GM18507 (cell line): ENCODE data around the gene UPF2.
A peak's percentile ranks its signal among the peaks of the same experiment; 100 is the strongest.
"Not testable (repeated sequence)": the region's sequence is repeated elsewhere in the genome, so short reads cannot be mapped to it uniquely, and the experiment has no call there.

Experiments used
- DNase-seq: peaks from one replicate; pipeline ENCODE4 v3.0.0; 2011; ENCODE audit warnings: low read depth; ENCODE audit not compliant: insufficient read length; ENCODE audit errors: extremely low spot score
- FAIRE-seq: peaks from 2 replicates; lab custom pipeline; 2011; peaks lifted over from hg19 to GRCh38; lab: Jason Lieb, UNC

The UPF2 gene, protein sequence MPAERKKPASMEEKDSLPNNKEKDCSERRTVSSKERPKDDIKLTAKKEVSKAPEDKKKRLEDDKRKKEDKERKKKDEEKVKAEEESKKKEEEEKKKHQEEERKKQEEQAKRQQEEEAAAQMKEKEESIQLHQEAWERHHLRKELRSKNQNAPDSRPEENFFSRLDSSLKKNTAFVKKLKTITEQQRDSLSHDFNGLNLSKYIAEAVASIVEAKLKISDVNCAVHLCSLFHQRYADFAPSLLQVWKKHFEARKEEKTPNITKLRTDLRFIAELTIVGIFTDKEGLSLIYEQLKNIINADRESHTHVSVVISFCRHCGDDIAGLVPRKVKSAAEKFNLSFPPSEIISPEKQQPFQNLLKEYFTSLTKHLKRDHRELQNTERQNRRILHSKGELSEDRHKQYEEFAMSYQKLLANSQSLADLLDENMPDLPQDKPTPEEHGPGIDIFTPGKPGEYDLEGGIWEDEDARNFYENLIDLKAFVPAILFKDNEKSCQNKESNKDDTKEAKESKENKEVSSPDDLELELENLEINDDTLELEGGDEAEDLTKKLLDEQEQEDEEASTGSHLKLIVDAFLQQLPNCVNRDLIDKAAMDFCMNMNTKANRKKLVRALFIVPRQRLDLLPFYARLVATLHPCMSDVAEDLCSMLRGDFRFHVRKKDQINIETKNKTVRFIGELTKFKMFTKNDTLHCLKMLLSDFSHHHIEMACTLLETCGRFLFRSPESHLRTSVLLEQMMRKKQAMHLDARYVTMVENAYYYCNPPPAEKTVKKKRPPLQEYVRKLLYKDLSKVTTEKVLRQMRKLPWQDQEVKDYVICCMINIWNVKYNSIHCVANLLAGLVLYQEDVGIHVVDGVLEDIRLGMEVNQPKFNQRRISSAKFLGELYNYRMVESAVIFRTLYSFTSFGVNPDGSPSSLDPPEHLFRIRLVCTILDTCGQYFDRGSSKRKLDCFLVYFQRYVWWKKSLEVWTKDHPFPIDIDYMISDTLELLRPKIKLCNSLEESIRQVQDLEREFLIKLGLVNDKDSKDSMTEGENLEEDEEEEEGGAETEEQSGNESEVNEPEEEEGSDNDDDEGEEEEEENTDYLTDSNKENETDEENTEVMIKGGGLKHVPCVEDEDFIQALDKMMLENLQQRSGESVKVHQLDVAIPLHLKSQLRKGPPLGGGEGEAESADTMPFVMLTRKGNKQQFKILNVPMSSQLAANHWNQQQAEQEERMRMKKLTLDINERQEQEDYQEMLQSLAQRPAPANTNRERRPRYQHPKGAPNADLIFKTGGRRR

GRCh38 chr10:12042797-12043651, at the start of gene UPF2:
TSS of gene UPF2 (minus strand) at chr10:12042809. CDS start at chr10:12035423, 7,386 bp downstream.
- peak; percentile 98 for FAIRE-seq

GRCh38 chr10:12091421-12091820, 48.8 kb upstream of the UPF2 start:
- DNase-seq, result no peak
- FAIRE-seq, result no peak

More at GRCh38 chr10:12042797-12043651, at the start of gene UPF2:
- peak; percentile 92 for DNase-seq

DNA sequence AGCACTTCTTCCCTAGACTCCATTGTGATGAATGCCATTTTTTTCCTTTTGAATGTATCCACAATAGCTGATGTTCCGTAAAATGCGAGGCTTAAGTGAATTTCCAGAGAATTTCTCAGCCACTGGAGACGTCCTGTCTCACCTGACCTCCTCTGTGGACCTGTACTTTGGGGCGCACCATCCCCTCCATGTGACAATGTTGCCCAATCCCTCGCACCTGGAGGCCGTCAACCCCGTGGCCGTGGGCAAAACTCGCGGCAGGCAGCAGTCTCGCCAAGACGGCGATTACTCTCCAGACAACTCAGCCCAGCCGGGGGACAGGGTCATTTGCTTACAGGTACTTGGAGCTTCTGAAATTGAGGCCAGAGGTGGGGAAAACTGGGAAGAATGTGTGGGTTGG, 46.3 kb upstream of the UPF2 start:
- FAIRE-seq (no peak), DNase-seq (no peak)

- DNase-seq (no peak), FAIRE-seq (no peak)
These were observed 39.4 kb upstream of the UPF2 start for GRCh38 chr10:12081879-12082557.

GRCh38 chr10:12081470-12081869, 38.9 kb upstream of the UPF2 start:
- DNase-seq, result no peak
- FAIRE-seq, result no peak

GRCh38 chr10:12077580-12078180, 35.1 kb upstream of the UPF2 start:
- DNase-seq (no peak), FAIRE-seq (peak; percentile 67)

DNA sequence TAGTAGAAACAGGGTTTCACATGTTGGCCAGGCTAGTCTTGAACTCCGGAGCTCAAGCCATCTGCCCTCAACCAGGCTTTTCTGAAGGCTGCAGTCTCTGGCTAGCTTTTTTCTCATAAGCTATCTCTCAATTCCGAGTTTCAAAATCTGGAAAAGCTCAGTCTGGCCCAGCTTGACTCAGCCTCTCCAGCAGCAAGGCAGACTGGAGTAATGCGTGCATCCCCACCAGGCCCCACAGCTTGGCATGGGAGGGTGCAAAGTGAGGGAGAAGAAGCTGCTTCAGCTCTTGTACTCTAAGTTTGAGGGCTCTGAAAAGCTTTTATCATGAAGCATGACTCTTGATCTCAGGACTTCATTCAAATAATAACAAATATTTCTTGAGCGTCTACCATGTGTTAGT, 30.9 kb upstream of the UPF2 start:
- no peak for FAIRE-seq

DNA sequence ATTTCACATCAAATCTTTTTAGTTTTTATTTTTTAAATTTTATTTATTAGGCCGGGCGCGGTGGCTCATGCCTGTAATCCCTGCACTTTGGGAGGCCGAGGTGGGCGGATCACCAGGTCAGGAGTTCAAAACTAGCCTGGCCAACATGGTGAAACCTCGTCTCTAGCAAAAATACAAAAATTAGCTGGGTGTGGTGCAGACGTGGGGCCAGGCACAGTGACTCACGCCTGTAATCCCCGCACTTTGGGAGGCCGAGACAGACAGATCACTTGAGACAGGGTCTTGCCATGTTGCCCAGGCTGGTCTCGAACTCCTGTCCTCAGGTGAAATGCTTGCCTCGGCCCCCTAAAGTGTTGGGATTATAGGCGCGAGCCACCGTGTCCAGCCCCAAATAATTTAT, 28.8 kb upstream of the UPF2 start:
- not testable (repeated sequence) for DNase-seq, FAIRE-seq

More for the DNA sequence above, 30.9 kb upstream of the UPF2 start:
- DNase-seq, result no peak

- DNase-seq, result peak; percentile 98
- FAIRE-seq, result peak; percentile 95
These were observed 26.1 kb upstream of the UPF2 start, which contains the start of gene DHTKD1 for GRCh38 chr10:12068449-12069269. TSS of gene DHTKD1 (plus strand) at chr10:12068954. CDS start at chr10:12069034, 80 bp downstream.

- no peak for FAIRE-seq
These were observed 24.7 kb upstream of the UPF2 start for GRCh38 chr10:12067336-12067735.

GRCh38 chr10:12063483-12063818, 20.8 kb upstream of the UPF2 start:
- FAIRE-seq (no peak), DNase-seq (no peak)

More at GRCh38 chr10:12067336-12067735, 24.7 kb upstream of the UPF2 start:
- no peak for DNase-seq

- FAIRE-seq, result no peak
- DNase-seq, result no peak
These were observed 20.3 kb upstream of the UPF2 start for GRCh38 chr10:12062754-12063482.

DNA sequence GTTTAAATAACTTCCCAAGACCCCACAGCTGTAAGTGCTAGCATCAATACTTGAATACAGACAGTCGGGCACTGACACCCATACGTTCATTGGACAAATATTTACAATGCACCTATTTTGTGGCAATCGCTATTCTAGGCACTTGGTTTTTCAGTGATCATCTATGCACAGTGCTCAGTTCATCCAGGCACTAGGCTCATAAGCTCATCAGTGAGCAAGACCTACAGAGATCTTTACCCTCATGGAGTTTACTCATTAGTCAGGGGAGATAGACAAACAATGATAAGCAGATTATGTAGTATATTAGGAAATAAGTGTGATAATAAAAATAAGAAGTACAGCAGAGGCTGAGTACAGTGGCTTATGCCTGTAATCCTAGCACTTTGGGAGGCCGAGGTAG, 18.5 kb upstream of the UPF2 start:
- DNase-seq (no peak), FAIRE-seq (no peak)

DNA sequence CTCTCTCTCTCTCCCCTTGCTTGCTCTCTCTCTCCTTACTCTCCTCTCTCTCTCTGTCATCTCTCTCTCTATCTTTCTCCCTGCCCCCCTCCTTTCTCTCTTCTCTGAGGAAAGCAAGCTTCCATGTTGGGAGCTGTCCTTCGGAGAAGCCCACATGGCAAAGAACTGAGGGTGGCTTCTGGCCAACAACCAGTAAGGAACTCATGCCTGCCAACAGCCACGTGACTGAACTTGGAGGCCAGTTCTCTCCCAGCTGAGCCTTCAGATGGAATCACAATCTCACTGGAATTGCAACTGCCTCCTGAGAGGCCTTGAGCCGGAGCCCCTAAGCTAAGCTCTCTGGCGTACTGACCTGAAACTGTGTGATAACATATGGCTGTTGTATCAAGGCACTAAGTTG, 14.1 kb upstream of the UPF2 start:
- no peak for FAIRE-seq

DNA sequence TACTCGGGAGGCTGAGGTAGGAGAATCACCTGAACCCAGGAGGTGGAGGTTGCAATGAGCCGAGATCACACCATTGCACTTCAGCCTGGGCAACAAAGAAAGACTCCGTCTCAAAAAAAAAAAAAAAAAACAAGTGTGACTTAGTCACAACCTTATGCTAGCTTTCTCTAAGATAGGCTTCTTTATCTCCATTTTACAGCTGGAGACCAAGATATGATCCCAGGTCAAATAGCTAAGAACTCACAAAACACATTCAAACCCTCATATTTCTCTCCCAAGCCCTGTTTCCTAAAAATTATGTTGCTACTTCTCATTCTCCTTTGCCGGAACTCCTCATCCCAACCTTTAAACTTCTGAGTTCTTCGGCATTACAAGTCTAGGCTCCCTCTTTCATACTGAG, 13.1 kb upstream of the UPF2 start:
- no peak for FAIRE-seq
- DNase-seq, result no peak

More for the DNA sequence above, 14.1 kb upstream of the UPF2 start:
- no peak for DNase-seq

DNA sequence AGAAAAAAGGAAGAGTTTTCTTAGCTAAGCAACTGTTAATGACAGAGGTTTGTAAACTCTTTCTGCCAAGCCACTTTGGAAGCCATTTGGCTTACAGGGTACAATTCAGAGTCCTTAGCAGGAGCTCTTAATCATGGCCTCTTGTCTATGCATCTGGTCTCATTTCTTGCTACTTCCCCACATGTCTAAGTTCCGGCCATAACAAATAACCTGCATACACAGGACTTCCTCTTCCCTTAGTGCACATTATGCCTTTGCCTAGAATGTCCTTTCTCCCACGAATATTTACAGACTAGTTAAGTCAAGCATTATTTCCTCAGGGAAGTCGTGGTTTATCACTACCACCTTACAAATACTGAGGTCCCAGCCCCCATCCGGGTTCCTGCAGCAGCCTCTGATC, 8.6 kb upstream of the UPF2 start:
- FAIRE-seq (peak; percentile 83), DNase-seq (no peak)
